GM15510 (cell line): ENCODE measurements around the gene PRDM16.

Source experiments
- POLR2A ChIP-seq: IDR thresholded peaks from 3 replicates; pipeline ENCODE4 v1.6.1; 2011; ENCODE audit warnings: borderline replicate concordance; ENCODE audit not compliant: insufficient read length; ENCODE audit errors: extremely low read depth

The PRDM16 gene

GRCh38 chr1:3111348-3112021 lies 42.5 kb downstream of the PRDM16 start:
- no peak for TF ChIP-seq POLR2A

DNA sequence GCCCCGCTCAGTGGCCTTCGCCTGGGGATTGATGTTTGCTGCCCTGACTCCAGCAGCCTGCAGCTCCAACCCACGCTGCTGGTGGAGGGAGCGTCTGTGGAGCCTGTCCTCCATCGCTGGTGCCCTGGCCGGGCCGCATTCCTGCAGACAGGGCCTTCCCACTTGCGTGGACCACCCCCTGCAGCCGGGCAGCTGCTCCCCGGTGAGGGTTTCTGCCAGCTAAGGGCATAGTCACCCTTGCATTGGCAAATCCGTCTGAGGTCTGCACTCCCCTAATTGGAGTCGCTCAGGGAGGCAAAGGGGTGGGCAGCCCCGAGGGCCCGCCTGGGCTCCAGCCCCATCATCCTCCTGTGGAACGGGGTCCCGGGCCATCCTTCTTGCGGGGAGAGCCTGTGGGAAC lies 43.5 kb downstream of the PRDM16 start:
- no peak for TF ChIP-seq POLR2A

- TF ChIP-seq POLR2A = no peak
Measured at GRCh38 chr1:3113047-3113740, 44.2 kb downstream of the PRDM16 start.

GRCh38 chr1:3113741-3114056 lies 44.7 kb downstream of the PRDM16 start:
- no peak for TF ChIP-seq POLR2A

DNA sequence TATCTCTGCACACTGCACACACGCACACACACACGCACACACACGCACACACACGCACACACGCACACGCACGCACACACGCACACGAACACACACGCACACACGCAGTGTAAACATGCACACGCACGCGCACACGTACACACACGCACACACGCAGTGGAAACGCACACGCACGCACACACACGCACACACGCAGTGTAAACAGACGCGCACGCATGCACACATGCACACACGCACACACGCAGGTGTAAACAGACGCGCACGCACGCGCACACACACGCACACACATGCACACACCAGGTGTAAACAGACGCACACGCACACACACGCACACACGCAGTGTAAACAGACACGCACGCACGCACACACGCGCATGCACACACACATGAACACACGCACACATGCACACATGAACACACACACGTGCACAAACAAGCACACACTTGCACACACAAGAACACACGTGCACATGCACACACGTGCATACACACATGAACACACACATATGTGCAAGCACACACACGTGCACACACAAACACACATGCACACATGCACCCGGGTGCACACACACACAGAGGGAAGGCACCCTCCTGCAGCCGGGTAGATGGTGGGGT lies 45.2 kb downstream of the PRDM16 start:
- no peak for TF ChIP-seq POLR2A

DNA sequence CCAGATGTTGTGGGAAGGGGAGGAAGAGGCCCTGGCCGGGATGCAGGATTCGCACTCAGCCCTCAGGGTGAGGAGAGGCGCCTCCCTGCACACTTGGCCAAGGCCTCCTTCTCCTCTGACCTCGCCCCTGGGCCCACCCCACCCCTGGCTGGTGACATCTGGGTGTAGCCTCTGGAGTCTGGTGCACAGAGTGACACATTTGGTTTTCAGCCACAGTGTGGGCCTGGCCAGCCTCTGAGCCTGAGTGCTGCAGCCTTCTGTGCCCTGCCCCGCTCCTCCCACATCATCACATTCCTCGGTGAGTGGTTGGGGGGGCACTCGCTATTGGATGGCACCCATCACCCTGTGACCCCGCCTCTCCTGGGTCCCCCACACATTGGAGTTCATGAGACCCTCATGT lies 45.8 kb downstream of the PRDM16 start:
- TF ChIP-seq POLR2A = no peak

GRCh38 chr1:3115275-3116149 lies 46.5 kb downstream of the PRDM16 start:
- no peak for TF ChIP-seq POLR2A

- no peak for TF ChIP-seq POLR2A
Measured at GRCh38 chr1:3116150-3116510, 47.1 kb downstream of the PRDM16 start.

GRCh38 chr1:3116560-3116959 lies 47.6 kb downstream of the PRDM16 start:
- no peak for TF ChIP-seq POLR2A

DNA sequence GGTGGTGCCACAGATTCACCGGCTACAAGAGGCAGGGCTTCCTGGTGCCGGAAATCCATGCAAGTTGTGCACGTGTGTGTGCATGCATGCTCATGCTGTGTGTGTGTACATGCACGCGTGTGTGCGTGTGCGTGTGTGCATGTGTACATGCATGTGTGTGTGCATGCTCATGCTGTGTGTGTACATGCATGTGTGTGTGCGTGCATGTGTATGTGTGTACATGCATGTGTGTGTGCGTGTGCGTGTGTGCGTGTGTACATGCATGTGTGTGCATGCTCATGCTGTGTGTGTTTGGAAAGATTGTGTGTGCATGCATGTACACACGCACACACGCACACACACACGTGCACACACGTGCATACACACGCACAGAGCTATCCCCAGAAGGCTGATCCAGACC lies 48.9 kb downstream of the PRDM16 start:
- no peak for TF ChIP-seq POLR2A

GRCh38 chr1:3119061-3119460 lies 50.1 kb downstream of the PRDM16 start:
- TF ChIP-seq POLR2A = no peak

GRCh38 chr1:3119725-3120124 lies 50.7 kb downstream of the PRDM16 start:
- TF ChIP-seq POLR2A = no peak

DNA sequence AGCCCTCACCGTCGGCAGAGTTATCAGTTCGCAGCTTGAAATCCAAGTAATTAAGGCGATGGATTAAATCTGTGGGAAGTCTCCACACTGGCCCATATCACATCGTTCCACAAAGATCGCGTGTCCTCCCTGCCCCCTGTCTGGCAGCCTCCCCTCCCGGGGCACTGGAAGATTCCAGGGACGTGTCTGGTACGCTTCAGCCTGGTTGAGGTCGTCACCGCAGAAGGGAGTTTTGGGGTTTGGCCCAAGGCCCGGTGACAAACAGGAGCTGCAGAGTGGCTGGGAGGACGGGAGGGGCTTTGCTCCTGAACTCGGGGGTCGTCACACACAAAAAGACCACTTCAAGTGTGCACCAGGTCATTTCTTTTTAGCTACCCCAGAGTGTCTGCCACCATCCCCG lies 51.1 kb downstream of the PRDM16 start:
- TF ChIP-seq POLR2A = no peak

DNA sequence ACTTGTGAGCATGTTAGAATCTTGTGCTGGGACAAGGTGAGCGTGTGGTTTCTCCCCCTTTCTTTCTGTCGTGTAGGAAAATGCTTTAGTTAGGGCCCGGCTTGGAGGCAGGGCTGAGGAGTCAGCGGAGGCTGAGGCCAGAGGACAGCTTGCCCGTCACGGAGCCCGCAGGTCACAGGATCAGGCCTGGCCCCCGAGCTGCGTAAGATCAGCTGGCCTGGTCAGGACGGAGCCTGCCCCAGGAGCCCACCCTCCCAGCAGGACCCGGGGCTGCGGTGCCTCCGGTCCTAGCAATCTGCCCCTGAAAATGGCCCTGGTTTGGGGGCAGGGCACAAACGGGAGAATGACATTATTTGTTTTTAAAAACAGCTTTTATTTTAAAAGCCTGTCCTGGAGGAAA lies 52.0 kb downstream of the PRDM16 start:
- TF ChIP-seq POLR2A = no peak
